Measurements from ENCODE around the gene MLEC. TPM values are rescaled to one million over a fixed set of nuclear protein-coding genes. Genes with fewer than 3 reads are reported as not detected.

Gene MLEC
- total RNA-seq, 2 donors from 2014 or later: 188 to 195 TPM

DNA sequence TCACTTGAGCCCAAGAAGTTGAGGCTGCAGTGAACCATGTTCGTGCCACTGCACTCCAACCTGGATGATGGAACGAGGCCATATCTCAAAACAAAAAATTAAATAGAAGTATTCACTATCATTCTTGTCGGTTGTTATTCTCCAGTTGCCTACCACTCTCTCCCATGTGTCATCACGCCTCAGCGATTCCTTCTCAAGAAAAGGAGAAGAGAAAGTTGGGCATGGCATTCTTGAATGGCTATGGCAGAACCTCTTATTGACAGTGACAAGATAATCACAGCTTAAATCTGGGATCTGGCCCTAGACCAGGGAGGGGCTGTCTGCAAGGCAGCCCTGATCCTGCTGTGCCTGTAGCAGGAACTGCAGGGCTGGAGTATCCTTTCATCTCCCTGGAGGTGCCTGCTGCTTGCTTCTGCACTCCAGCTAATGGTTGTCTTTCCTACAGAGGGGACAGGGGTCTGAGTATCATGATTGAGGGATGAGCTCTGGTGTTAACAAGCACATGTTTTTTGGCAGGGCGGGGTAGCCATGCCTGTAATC lies 12.8 kb upstream of the MLEC start:
- Histone ChIP-seq H3K4me1 (ENCODE audit: control insufficient read depth, insufficient read depth, low read length) (no peaks in the 10 kb centered on the region), H3K36me3 (ENCODE audit: control insufficient read depth, insufficient read depth, low read length) (no peaks in the 10 kb centered on the region), H3K4me3 (ENCODE audit: low read length) (no peak overlapping the region), H3K9me3 (ENCODE audit: control insufficient read depth, low read length) (no peaks in the 10 kb centered on the region), H3K9ac (ENCODE audit: extremely low read depth, low read length, poor library complexity, severe bottlenecking) (no peak overlapping the region), H3K27ac (ENCODE audit: low read depth, low read length) (no peak overlapping the region), H3K27me3 (ENCODE audit: control insufficient read depth, insufficient read depth, low read length, poor library complexity, severe bottlenecking) (no peaks in the 10 kb centered on the region)
- 89 to 95% methylated on average over 6 of the region's 6 CpGs for WGBS, 2 experiments (ENCODE audit: insufficient coverage in 1 of 2, insufficient read length in 1 of 2)
- Mint-ChIP-seq H3K4me3 (no peak overlapping the region), H3K36me3 (ENCODE audit: low read depth) (no peaks in the 10 kb centered on the region), H3K4me1 (no peaks in the 10 kb centered on the region), H3K9me3 (no peaks in the 10 kb centered on the region), H3K27me3 (ENCODE audit: insufficient read depth) (no peaks in the 10 kb centered on the region), H3K27ac (no peak overlapping the region)
- TF ChIP-seq, protein P1, sequence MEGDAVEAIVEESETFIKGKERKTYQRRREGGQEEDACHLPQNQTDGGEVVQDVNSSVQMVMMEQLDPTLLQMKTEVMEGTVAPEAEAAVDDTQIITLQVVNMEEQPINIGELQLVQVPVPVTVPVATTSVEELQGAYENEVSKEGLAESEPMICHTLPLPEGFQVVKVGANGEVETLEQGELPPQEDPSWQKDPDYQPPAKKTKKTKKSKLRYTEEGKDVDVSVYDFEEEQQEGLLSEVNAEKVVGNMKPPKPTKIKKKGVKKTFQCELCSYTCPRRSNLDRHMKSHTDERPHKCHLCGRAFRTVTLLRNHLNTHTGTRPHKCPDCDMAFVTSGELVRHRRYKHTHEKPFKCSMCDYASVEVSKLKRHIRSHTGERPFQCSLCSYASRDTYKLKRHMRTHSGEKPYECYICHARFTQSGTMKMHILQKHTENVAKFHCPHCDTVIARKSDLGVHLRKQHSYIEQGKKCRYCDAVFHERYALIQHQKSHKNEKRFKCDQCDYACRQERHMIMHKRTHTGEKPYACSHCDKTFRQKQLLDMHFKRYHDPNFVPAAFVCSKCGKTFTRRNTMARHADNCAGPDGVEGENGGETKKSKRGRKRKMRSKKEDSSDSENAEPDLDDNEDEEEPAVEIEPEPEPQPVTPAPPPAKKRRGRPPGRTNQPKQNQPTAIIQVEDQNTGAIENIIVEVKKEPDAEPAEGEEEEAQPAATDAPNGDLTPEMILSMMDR (conservative IDR thresholded peaks at IDR 0.05): no peak
- DNase-seq: no peak

- H3K27ac Mint-ChIP-seq: no peak overlapping the region
- H3K27ac ChIP-seq (ENCODE audit: low read depth, low read length): no peak overlapping the region
- H3K27me3 Mint-ChIP-seq (ENCODE audit: insufficient read depth): no peaks in the 10 kb centered on the region
- H3K9me3 ChIP-seq (ENCODE audit: control insufficient read depth, low read length): no peaks in the 10 kb centered on the region
- TF ChIP-seq, protein P1 (conservative IDR thresholded peaks at IDR 0.05): no peak
- H3K4me3 Mint-ChIP-seq: no peak overlapping the region
- no peak for DNase-seq
- 83 to 92% methylated on average over 5 to 7 of the region's 7 CpGs for WGBS, 2 experiments (ENCODE audit: insufficient coverage in 1 of 2, insufficient read length in 1 of 2)
- no peaks in the 10 kb centered on the region for H3K36me3 ChIP-seq (ENCODE audit: control insufficient read depth, insufficient read depth, low read length)
- H3K4me1 ChIP-seq (ENCODE audit: control insufficient read depth, insufficient read depth, low read length): no peaks in the 10 kb centered on the region
- no peaks in the 10 kb centered on the region for H3K36me3 Mint-ChIP-seq (ENCODE audit: low read depth)
- H3K4me1 Mint-ChIP-seq: no peaks in the 10 kb centered on the region
- no peaks in the 10 kb centered on the region for H3K9me3 Mint-ChIP-seq
- no peaks in the 10 kb centered on the region for H3K27me3 ChIP-seq (ENCODE audit: control insufficient read depth, insufficient read depth, low read length, poor library complexity, severe bottlenecking)
- H3K4me3 ChIP-seq (ENCODE audit: low read length): no peak overlapping the region
- no peak overlapping the region for H3K9ac ChIP-seq (ENCODE audit: extremely low read depth, low read length, poor library complexity, severe bottlenecking)
Measured at GRCh38 chr12:120677765-120678473, 9.0 kb upstream of the MLEC start.

DNA sequence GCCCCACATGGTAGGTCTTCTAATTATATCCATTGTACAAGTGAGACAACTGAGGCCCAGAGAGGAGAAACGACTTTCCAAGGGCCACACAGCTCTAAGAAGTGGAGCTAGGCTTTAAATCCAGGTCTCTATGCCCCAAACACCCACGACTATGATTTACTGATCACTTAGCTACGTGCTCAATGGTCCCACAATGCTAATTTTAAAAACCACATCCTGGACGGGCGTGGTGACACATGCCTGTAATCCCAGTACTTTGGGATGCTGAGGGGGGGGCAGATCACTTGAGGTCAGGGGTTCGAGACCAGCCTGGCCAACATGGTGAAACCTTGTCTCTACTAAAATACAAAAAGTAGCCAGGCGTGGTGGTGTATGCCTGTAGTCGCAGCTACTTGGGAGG lies 8.4 kb upstream of the MLEC start:
- no peak overlapping the region for H3K27ac Mint-ChIP-seq
- Histone ChIP-seq H3K27me3 (ENCODE audit: control insufficient read depth, insufficient read depth, low read length, poor library complexity, severe bottlenecking) (no peaks in the 10 kb centered on the region), H3K9ac (ENCODE audit: extremely low read depth, low read length, poor library complexity, severe bottlenecking) (no peak overlapping the region), H3K4me1 (ENCODE audit: control insufficient read depth, insufficient read depth, low read length) (no peaks in the 10 kb centered on the region), H3K9me3 (ENCODE audit: control insufficient read depth, low read length) (no peaks in the 10 kb centered on the region), H3K27ac (ENCODE audit: low read depth, low read length) (no peak overlapping the region), H3K4me3 (ENCODE audit: low read length) (no peak overlapping the region), H3K36me3 (ENCODE audit: control insufficient read depth, insufficient read depth, low read length) (no peaks in the 10 kb centered on the region)
- no peak overlapping the region for H3K4me3 Mint-ChIP-seq
- no peak for DNase-seq
- 85 to 89% methylated on average over 7 to 8 of the region's 8 CpGs for WGBS, 2 experiments (ENCODE audit: insufficient coverage in 1 of 2, insufficient read length in 1 of 2)
- H3K36me3 Mint-ChIP-seq (ENCODE audit: low read depth): no peaks in the 10 kb centered on the region
- TF ChIP-seq, protein P1 (conservative IDR thresholded peaks at IDR 0.05): no peak
- no peaks in the 10 kb centered on the region for H3K9me3 Mint-ChIP-seq
- H3K4me1 Mint-ChIP-seq: no peaks in the 10 kb centered on the region
- no peaks in the 10 kb centered on the region for H3K27me3 Mint-ChIP-seq (ENCODE audit: insufficient read depth)

Data from endodermal cell (in vitro differentiated cells).